Type B pancreatic cell (in vitro differentiated cells): ENCODE data around the gene OLA1. TPM values are rescaled to one million over a fixed set of nuclear protein-coding genes. Genes with fewer than 3 reads are reported as not detected.

ENCODE experiments used
- DNase-seq: peaks from one replicate; pipeline ENCODE4 v3.0.0; 2021; ENCODE audit warnings: mixed read lengths; ENCODE audit not compliant: unreplicated experiment; ENCODE audit errors: extremely low spot score
- H3K27ac Mint-ChIP-seq: 2 replicates; pipeline ENCODE4 v1.8.0; 2021; ENCODE audit warnings: mild to moderate bottlenecking, mixed read lengths
- H3K27me3 Mint-ChIP-seq: 2 replicates; pipeline ENCODE4 v1.8.0; 2021; ENCODE audit warnings: mixed read lengths
- H3K36me3 Mint-ChIP-seq: 2 replicates; pipeline ENCODE4 v1.8.0; 2021; ENCODE audit warnings: mixed read lengths
- H3K4me1 Mint-ChIP-seq: one replicate; pipeline ENCODE4 v1.8.0; 2021; ENCODE audit warnings: mixed read lengths; ENCODE audit not compliant: unreplicated experiment
- H3K4me3 Mint-ChIP-seq: 2 replicates; pipeline ENCODE4 v1.8.0; 2021; ENCODE audit warnings: mild to moderate bottlenecking, mixed read lengths
- H3K9me3 Mint-ChIP-seq: 2 replicates; pipeline ENCODE4 v1.8.0; 2021; ENCODE audit warnings: mixed read lengths
- CTCF ChIP-seq: fragments of 200-600 bp; sonication (generic); conservative IDR thresholded peaks from 2 replicates; pipeline ENCODE4 v1.5.0; 2021; ENCODE audit warnings: antibody characterized with exemption, mild to moderate bottlenecking
- total RNA-seq: library from RNA; stranded (reverse); gene quantifications from 2 replicates; pipeline ENCODE4 v1.2.1, GENCODE V29; 2021; ENCODE audit warnings: low replicate concordance

Gene OLA1
- total RNA-seq, 1 donor from 2014 or later: 94.4 TPM

GRCh38 chr2:174054926-174055325 is 193.4 kb downstream of the OLA1 start:
- H3K27ac Mint-ChIP-seq: no peak overlapping the region
- no peak for DNase-seq
- peaks cover 5% of the 10 kb centered on the region for H3K36me3 Mint-ChIP-seq
- TF ChIP-seq CTCF: no peak
- no peak overlapping the region for H3K4me3 Mint-ChIP-seq
- H3K9me3 Mint-ChIP-seq: peaks cover 15% of the 10 kb centered on the region
- peaks cover 32% of the 10 kb centered on the region for H3K4me1 Mint-ChIP-seq
- no peaks in the 10 kb centered on the region for H3K27me3 Mint-ChIP-seq

GRCh38 chr2:174053355-174054151 is 194.8 kb downstream of the OLA1 start:
- Mint-ChIP-seq H3K27ac (peak overlapping the region; percentile 96), H3K4me1 (peaks cover 37% of the 10 kb centered on the region), H3K4me3 (peak overlapping the region; percentile 54), H3K36me3 (peaks cover 3% of the 10 kb centered on the region), H3K27me3 (no peaks in the 10 kb centered on the region), H3K9me3 (peaks cover 5% of the 10 kb centered on the region)
- no peak for TF ChIP-seq CTCF
- DNase-seq: no peak

- Mint-ChIP-seq H3K27me3 (no peaks in the 10 kb centered on the region), H3K9me3 (peaks cover 5% of the 10 kb centered on the region), H3K27ac (peak overlapping the region; percentile 96), H3K4me3 (peak overlapping the region; percentile 63), H3K36me3 (peaks cover 3% of the 10 kb centered on the region), H3K4me1 (peaks cover 37% of the 10 kb centered on the region)
- DNase-seq: no peak
- no peak for TF ChIP-seq CTCF
These were observed 195.8 kb downstream of the OLA1 start for GRCh38 chr2:174052584-174052976.

GRCh38 chr2:174051741-174052583 is 196.4 kb downstream of the OLA1 start:
- peak overlapping the region; percentile 63 for H3K4me3 Mint-ChIP-seq
- peaks cover 3% of the 10 kb centered on the region for H3K36me3 Mint-ChIP-seq
- peaks cover 37% of the 10 kb centered on the region for H3K4me1 Mint-ChIP-seq
- TF ChIP-seq CTCF: no peak
- peaks cover 5% of the 10 kb centered on the region for H3K9me3 Mint-ChIP-seq
- no peak for DNase-seq
- H3K27me3 Mint-ChIP-seq: no peaks in the 10 kb centered on the region
- H3K27ac Mint-ChIP-seq: peak overlapping the region; percentile 96

- no peak for DNase-seq
- peaks cover 37% of the 10 kb centered on the region for H3K4me1 Mint-ChIP-seq
- H3K27ac Mint-ChIP-seq: peak overlapping the region; percentile 96
- TF ChIP-seq CTCF: no peak
- H3K4me3 Mint-ChIP-seq: no peak overlapping the region
- H3K9me3 Mint-ChIP-seq: peaks cover 5% of the 10 kb centered on the region
- peaks cover 3% of the 10 kb centered on the region for H3K36me3 Mint-ChIP-seq
- no peaks in the 10 kb centered on the region for H3K27me3 Mint-ChIP-seq
These were observed 197.3 kb downstream of the OLA1 start for GRCh38 chr2:174051068-174051467.
